Transverse colon (tissue), 3 donors: ENCODE measurements around the gene CORO2A.

Experiments
- POLR2A ChIP-seq: fragments of 450-650 bp; IDR thresholded peaks from one replicate; pipeline ENCODE4 v1.6.1; 2016; ENCODE audit warnings: antibody characterized with exemption, mild to moderate bottlenecking, moderate library complexity
- TF ChIP-seq, protein P1 (sequence below), 5 experiments: fragments of 200-600 bp in 3 of 5; fragments of 450-650 bp in 2 of 5; sonication (generic) in 3 of 5; IDR thresholded peaks; 1 replicate in 2 of 5; 2 replicates in 3 of 5; pipeline ENCODE4 v1.5.1; 2016 to 2017; ENCODE audit warnings: antibody characterized with exemption in 5 of 5, inconsistent platforms in 3 of 5, mild to moderate bottlenecking in 2 of 5, moderate library complexity in 1 of 5

DNA sequence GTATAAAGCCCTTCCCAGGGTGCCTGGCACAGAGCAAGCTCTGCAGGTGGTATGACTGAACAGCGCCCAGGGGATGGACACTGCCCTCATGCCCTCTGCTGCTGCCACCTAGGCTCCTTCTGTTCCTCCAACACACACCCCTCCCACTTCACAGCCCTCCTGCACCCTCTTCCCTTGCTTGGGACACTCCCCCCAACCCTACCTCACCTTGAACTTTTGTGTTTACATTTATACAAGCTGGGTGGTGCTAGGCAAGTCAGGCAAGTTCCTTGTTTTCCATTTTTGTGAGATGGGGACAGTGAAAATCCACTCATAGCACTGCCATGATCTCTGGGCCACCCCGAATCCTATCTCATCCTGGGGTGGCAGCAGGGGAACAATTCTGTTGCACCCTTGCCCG, 18.8 kb upstream of the CORO2A start:
- TF ChIP-seq, protein P1, sequence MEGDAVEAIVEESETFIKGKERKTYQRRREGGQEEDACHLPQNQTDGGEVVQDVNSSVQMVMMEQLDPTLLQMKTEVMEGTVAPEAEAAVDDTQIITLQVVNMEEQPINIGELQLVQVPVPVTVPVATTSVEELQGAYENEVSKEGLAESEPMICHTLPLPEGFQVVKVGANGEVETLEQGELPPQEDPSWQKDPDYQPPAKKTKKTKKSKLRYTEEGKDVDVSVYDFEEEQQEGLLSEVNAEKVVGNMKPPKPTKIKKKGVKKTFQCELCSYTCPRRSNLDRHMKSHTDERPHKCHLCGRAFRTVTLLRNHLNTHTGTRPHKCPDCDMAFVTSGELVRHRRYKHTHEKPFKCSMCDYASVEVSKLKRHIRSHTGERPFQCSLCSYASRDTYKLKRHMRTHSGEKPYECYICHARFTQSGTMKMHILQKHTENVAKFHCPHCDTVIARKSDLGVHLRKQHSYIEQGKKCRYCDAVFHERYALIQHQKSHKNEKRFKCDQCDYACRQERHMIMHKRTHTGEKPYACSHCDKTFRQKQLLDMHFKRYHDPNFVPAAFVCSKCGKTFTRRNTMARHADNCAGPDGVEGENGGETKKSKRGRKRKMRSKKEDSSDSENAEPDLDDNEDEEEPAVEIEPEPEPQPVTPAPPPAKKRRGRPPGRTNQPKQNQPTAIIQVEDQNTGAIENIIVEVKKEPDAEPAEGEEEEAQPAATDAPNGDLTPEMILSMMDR (IDR thresholded peaks at IDR 0.05) = no peak
- TF ChIP-seq POLR2A = no peak
